HEK293 (cell line): ENCODE measurements around the gene TNFAIP8.

ENCODE experiments used
- CTCF ChIA-PET: fragments of 350-600 bp; formaldehyde crosslinking; extraction: SDS; loops from one replicate; lab custom pipeline; 2021; ENCODE audit warnings: antibody characterized with exemption; lab: Yijun Ruan, JAX
- POLR2A ChIA-PET: fragments of 300-600 bp; formaldehyde crosslinking; extraction: SDS; loops from one replicate; lab custom pipeline; 2020; ENCODE audit warnings: antibody characterized with exemption, inconsistent platforms; lab: Yijun Ruan, JAX
- H3K27ac ChIP-seq: fragments of 200-500 bp; sonication (Bioruptor generic); 2 replicates; pipeline ENCODE4 v1.5.1; 2014; ENCODE audit warnings: low read depth, low read length, control low read depth, inconsistent platforms; ENCODE audit errors: extremely low read depth
- H3K36me3 ChIP-seq, 2 experiments: fragments of 200-500 bp in 1 of 2; sonication (Bioruptor generic) in 1 of 2; 1 replicate in 1 of 2; 2 replicates in 1 of 2; pipeline ENCODE4 v1.5.1; 2014 to 2017; ENCODE audit warnings: inconsistent platforms in 2 of 2, low read length in 2 of 2; ENCODE audit not compliant: control insufficient read depth in 2 of 2, insufficient read depth in 1 of 2
- H3K4me1 ChIP-seq: fragments of 200-500 bp; sonication (Bioruptor generic); 2 replicates; pipeline ENCODE4 v1.5.1; 2014; ENCODE audit warnings: mild to moderate bottlenecking, low read length, inconsistent platforms; ENCODE audit not compliant: control insufficient read depth, insufficient read depth
- H3K4me3 ChIP-seq: 2 replicates; pipeline ENCODE4 v1.5.1; 2011; ENCODE audit warnings: low read depth, mild to moderate bottlenecking, control low read depth, low read length, moderate library complexity
- H3K9me3 ChIP-seq: fragments of 200-500 bp; sonication (Bioruptor generic); 2 replicates; pipeline ENCODE4 v1.5.1; 2014; ENCODE audit warnings: low read depth, low read length, inconsistent platforms; ENCODE audit not compliant: control insufficient read depth, insufficient read depth
- TRIM28 ChIP-seq: IDR thresholded peaks from 2 replicates; pipeline ENCODE4 v1.6.1; 2011; ENCODE audit warnings: low read length, control low read depth, borderline replicate concordance
- ZBTB48 ChIP-seq: fragments of 450-650 bp; formaldehyde crosslinking; IDR thresholded peaks from 2 replicates; pipeline ENCODE4 v1.5.1; 2016; ENCODE audit warnings: missing biosample characterization, missing genetic modification characterization
- ZBTB7A ChIP-seq: fragments of 450-650 bp; formaldehyde crosslinking; IDR thresholded peaks from 2 replicates; pipeline ENCODE4 v1.5.1; 2016; ENCODE audit warnings: low read depth, missing biosample characterization, missing genetic modification characterization
- ZFHX2 ChIP-seq: fragments of 450-650 bp; formaldehyde crosslinking; conservative IDR thresholded peaks from 2 replicates; pipeline ENCODE4 v1.5.1; 2016; ENCODE audit warnings: missing biosample characterization, missing genetic modification characterization
- ZNF10 ChIP-seq: fragments of 450-650 bp; formaldehyde crosslinking; IDR thresholded peaks from 2 replicates; pipeline ENCODE4 v1.5.1; 2017; ENCODE audit warnings: missing biosample characterization, missing genetic modification characterization
- ZNF138 ChIP-seq: fragments of 450-650 bp; formaldehyde crosslinking; IDR thresholded peaks from 2 replicates; pipeline ENCODE4 v1.5.1; 2016; ENCODE audit warnings: missing biosample characterization, missing genetic modification characterization, borderline replicate concordance
- ZNF146 ChIP-seq: fragments of 450-650 bp; formaldehyde crosslinking; IDR thresholded peaks from 2 replicates; pipeline ENCODE4 v1.5.1; 2016; ENCODE audit warnings: missing biosample characterization, missing genetic modification characterization
- ZNF175 ChIP-seq: fragments of 450-650 bp; formaldehyde crosslinking; IDR thresholded peaks from 2 replicates; pipeline ENCODE4 v1.5.1; 2016; ENCODE audit warnings: missing biosample characterization, missing genetic modification characterization
- ZNF239 ChIP-seq: fragments of 450-650 bp; formaldehyde crosslinking; IDR thresholded peaks from 2 replicates; pipeline ENCODE4 v1.5.1; 2016; ENCODE audit warnings: missing biosample characterization, missing genetic modification characterization
- ZNF394 ChIP-seq: fragments of 450-650 bp; formaldehyde crosslinking; IDR thresholded peaks from 2 replicates; pipeline ENCODE4 v1.5.1; 2016; ENCODE audit warnings: missing biosample characterization, missing genetic modification characterization, mild to moderate bottlenecking, moderate library complexity, borderline replicate concordance
- ZNF510 ChIP-seq: fragments of 450-650 bp; formaldehyde crosslinking; IDR thresholded peaks from 2 replicates; pipeline ENCODE4 v1.5.1; 2018; ENCODE audit warnings: mild to moderate bottlenecking, missing genetic modification characterization, missing biosample characterization; ENCODE audit not compliant: insufficient replicate concordance
- ZNF521 ChIP-seq: fragments of 450-650 bp; formaldehyde crosslinking; IDR thresholded peaks from 2 replicates; pipeline ENCODE4 v1.5.1; 2017; ENCODE audit warnings: missing biosample characterization, mild to moderate bottlenecking, missing genetic modification characterization
- ZNF629 ChIP-seq: fragments of 450-650 bp; formaldehyde crosslinking; IDR thresholded peaks from 2 replicates; pipeline ENCODE4 v1.5.1; 2017; ENCODE audit warnings: missing biosample characterization, missing genetic modification characterization
- ZNF658 ChIP-seq: fragments of 450-650 bp; formaldehyde crosslinking; IDR thresholded peaks from 2 replicates; pipeline ENCODE4; 2016; ENCODE audit warnings: missing biosample characterization, missing genetic modification characterization
- ZNF830 ChIP-seq: fragments of 450-650 bp; IDR thresholded peaks from 2 replicates; pipeline ENCODE4 v1.5.0; 2018; ENCODE audit warnings: missing biosample characterization, missing genetic modification characterization, low read depth, mild to moderate bottlenecking, moderate library complexity
- ZXDB ChIP-seq: fragments of 450-650 bp; formaldehyde crosslinking; IDR thresholded peaks from 2 replicates; pipeline ENCODE4 v1.5.1; 2016; ENCODE audit warnings: missing biosample characterization, missing genetic modification characterization
- TF ChIP-seq, protein P1 (sequence below): sonication (generic); formaldehyde crosslinking; IDR thresholded peaks from 2 replicates; pipeline ENCODE4 v1.8.1; 2022; ENCODE audit warnings: mild to moderate bottlenecking, moderate library complexity, missing genetic modification reagents
- TF ChIP-seq, protein P2 (sequence below): fragments of 450-650 bp; formaldehyde crosslinking; IDR thresholded peaks from 2 replicates; pipeline ENCODE4 v1.5.1; 2016; ENCODE audit warnings: missing biosample characterization, missing genetic modification characterization
- TF ChIP-seq, protein P3 (sequence below): fragments of 450-650 bp; formaldehyde crosslinking; IDR thresholded peaks from 2 replicates; pipeline ENCODE4 v1.5.1; 2017; ENCODE audit warnings: missing biosample characterization, missing genetic modification characterization

Gene TNFAIP8

DNA sequence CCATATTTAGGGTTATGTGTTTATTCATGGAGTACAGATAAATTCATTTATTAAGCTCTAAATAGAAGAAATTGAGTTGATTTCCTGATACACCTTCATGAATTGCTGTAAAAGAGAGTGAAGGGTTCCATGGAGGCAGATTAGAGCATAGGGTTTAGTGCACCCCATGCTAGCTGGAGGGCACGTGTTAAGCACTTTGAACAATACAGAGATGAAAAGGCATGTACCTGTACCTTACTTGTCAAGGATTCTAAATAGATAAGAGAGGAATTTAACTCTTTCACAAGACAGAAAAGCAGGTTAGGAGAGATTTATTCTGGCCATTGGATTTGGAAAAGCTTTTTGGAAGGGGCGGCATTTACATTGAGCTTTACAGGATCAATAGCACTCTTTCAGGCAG, 23.3 kb downstream of the TNFAIP8 start:
- Histone ChIP-seq H3K36me3 (no peaks in the 10 kb centered on the region), H3K27ac (no peak overlapping the region), H3K4me1 (peaks cover 5% of the 10 kb centered on the region; the same call in 1 of the 2 replicates), H3K4me3 (no peak overlapping the region), H3K9me3 (no peaks in the 10 kb centered on the region)
- CTCF ChIA-PET = interaction anchor here (1.6 to 1.9 kb wide), 2 partner anchors 9 to 33 kb away, joined by 3 to 9 read pairs; no protein-coding TSS in a partner anchor
- POLR2A ChIA-PET = interaction anchor here (0.6 to 1.5 kb wide), 2 partner anchors 16 kb away, joined by 5 read pairs; no protein-coding TSS in a partner anchor
- TF ChIP-seq ZNF521 (tag by site-specific recombination) (no peak), ZNF10 (tag by site-specific recombination) (no peak), ZNF175 (tag by site-specific recombination) (no peak), ZBTB48 (tag by site-specific recombination) (no peak), TRIM28 (no peak), ZFHX2 (no peak), ZNF239 (tag by site-specific recombination) (no peak), ZNF146 (tag by site-specific recombination) (no peak), ZNF830 (no peak), ZNF629 (tag by site-specific recombination) (no peak), ZBTB7A (tag by site-specific recombination) (no peak), ZXDB (tag by site-specific recombination) (no peak), ZNF510 (tag by site-specific recombination) (no peak), ZNF658 (no peak), ZNF138 (no peak), ZNF394 (no peak)
- TF ChIP-seq, protein P1, sequence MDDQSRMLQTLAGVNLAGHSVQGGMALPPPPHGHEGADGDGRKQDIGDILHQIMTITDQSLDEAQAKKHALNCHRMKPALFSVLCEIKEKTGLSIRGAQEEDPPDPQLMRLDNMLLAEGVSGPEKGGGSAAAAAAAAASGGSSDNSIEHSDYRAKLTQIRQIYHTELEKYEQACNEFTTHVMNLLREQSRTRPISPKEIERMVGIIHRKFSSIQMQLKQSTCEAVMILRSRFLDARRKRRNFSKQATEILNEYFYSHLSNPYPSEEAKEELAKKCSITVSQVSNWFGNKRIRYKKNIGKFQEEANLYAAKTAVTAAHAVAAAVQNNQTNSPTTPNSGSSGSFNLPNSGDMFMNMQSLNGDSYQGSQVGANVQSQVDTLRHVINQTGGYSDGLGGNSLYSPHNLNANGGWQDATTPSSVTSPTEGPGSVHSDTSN (CRISPR knock-in tag) = no peak
- TF ChIP-seq, protein P2, sequence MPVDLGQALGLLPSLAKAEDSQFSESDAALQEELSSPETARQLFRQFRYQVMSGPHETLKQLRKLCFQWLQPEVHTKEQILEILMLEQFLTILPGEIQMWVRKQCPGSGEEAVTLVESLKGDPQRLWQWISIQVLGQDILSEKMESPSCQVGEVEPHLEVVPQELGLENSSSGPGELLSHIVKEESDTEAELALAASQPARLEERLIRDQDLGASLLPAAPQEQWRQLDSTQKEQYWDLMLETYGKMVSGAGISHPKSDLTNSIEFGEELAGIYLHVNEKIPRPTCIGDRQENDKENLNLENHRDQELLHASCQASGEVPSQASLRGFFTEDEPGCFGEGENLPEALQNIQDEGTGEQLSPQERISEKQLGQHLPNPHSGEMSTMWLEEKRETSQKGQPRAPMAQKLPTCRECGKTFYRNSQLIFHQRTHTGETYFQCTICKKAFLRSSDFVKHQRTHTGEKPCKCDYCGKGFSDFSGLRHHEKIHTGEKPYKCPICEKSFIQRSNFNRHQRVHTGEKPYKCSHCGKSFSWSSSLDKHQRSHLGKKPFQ (tag by site-specific recombination) = no peak

DNA sequence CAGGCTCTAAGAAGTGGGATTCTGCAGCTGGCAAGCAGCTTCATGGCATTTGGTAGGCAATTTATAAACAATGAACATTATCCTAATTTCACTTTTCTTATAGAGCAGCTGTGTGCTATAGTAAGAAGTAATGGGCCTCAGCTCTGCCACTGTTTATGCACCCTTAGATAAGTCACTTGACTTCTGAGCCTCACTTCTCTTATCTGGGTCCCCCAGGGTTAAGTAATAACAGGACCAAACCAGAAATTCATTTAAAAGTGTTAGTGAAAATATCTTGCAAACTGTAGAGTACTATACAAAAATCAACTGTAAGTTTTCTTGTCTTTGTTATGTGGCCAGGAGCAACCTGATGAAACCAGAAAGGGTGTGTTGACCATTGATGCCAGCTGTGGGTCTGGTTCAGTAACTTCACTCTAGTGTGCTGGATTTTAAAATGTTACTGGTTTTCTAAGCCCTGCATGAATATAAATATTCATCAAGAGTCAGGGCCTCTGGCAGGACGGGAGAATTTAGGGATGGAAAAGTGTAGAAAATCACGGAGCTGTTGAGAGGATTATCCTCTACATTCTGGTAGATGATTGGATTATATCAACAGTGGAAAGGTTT, 24.2 kb downstream of the TNFAIP8 start:
- no peak for TF ChIP-seq ZBTB7A (tag by site-specific recombination)
- TF ChIP-seq, protein P3, sequence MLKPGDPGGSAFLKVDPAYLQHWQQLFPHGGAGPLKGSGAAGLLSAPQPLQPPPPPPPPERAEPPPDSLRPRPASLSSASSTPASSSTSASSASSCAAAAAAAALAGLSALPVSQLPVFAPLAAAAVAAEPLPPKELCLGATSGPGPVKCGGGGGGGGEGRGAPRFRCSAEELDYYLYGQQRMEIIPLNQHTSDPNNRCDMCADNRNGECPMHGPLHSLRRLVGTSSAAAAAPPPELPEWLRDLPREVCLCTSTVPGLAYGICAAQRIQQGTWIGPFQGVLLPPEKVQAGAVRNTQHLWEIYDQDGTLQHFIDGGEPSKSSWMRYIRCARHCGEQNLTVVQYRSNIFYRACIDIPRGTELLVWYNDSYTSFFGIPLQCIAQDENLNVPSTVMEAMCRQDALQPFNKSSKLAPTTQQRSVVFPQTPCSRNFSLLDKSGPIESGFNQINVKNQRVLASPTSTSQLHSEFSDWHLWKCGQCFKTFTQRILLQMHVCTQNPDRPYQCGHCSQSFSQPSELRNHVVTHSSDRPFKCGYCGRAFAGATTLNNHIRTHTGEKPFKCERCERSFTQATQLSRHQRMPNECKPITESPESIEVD (tag by site-specific recombination) = 0 out of 2 replicates have a peak, but pooled peaks have one; percentile 17
- CTCF ChIA-PET = interaction anchor here (1.6 kb wide), 1 partner anchor 9 kb away, joined by 3 read pairs; no protein-coding TSS in a partner anchor
- POLR2A ChIA-PET = interaction anchor here (0.6 to 1.5 kb wide), 2 partner anchors 8 to 17 kb away, joined by 4 to 5 read pairs; no protein-coding TSS in a partner anchor
- no peaks in the 10 kb centered on the region for H3K36me3 ChIP-seq
- H3K27ac ChIP-seq = no peak overlapping the region
- no peaks in the 10 kb centered on the region for H3K9me3 ChIP-seq
- H3K4me1 ChIP-seq = peaks cover 5% of the 10 kb centered on the region; the same call in 1 of the 2 replicates
- no peak overlapping the region for H3K4me3 ChIP-seq
